HG03520 (cell line): ENCODE data around the gene AMPH.
"Not testable (repeated sequence)": the region's sequence is repeated elsewhere in the genome, so short reads cannot be mapped to it uniquely, and the experiment has no call there.

Experiments
- ATAC-seq: cut with Tn5 transposase; IDR thresholded peaks from one replicate; pipeline ENCODE4 v1.9.1; 2021; ENCODE audit warnings: mild to moderate bottlenecking, moderate library complexity; ENCODE audit not compliant: unreplicated experiment

AMPH gene

GRCh38 chr7:38358273-38358831, 272.8 kb downstream of the AMPH start:
- not testable (repeated sequence) for ATAC-seq

GRCh38 chr7:38354271-38354851, 276.8 kb downstream of the AMPH start:
- not testable (repeated sequence) for ATAC-seq

- not testable (repeated sequence) for ATAC-seq
Observed at GRCh38 chr7:38353431-38353881, 277.7 kb downstream of the AMPH start.

- ATAC-seq = no peak
Observed at GRCh38 chr7:38351601-38352000, 279.6 kb downstream of the AMPH start.

GRCh38 chr7:38350777-38351176, 280.4 kb downstream of the AMPH start:
- ATAC-seq = not testable (repeated sequence)

GRCh38 chr7:38349869-38350583, 281.1 kb downstream of the AMPH start:
- ATAC-seq = peak; percentile 74

- peak; percentile 36 for ATAC-seq
Observed at GRCh38 chr7:38349126-38349795, 281.9 kb downstream of the AMPH start.

- ATAC-seq = peak; percentile 44
Observed at GRCh38 chr7:38345299-38346172, 285.6 kb downstream of the AMPH start.

- peak; percentile 34 for ATAC-seq
Observed at GRCh38 chr7:38344741-38345140, 286.4 kb downstream of the AMPH start.

GRCh38 chr7:38342135-38342534, 289.0 kb downstream of the AMPH start:
- ATAC-seq = not testable (repeated sequence)

GRCh38 chr7:38341172-38341705, 289.9 kb downstream of the AMPH start:
- peak; percentile 39 for ATAC-seq

- ATAC-seq = no peak
Observed at GRCh38 chr7:38339953-38340819, 291.0 kb downstream of the AMPH start.

GRCh38 chr7:38336148-38336515, 295.0 kb downstream of the AMPH start:
- not testable (repeated sequence) for ATAC-seq

- peak; percentile 96 for ATAC-seq
Observed at GRCh38 chr7:38335492-38336147, 295.6 kb downstream of the AMPH start.

- no peak for ATAC-seq
Observed at GRCh38 chr7:38335128-38335491, 296.1 kb downstream of the AMPH start.

- ATAC-seq = no peak
Observed at GRCh38 chr7:38334163-38334562, 297.0 kb downstream of the AMPH start.
